Testis (tissue), 2 donors: Measurements from ENCODE around the gene IL26.

ENCODE experiments used
- CTCF ChIP-seq, 3 experiments: fragments of 450-650 bp in 2 of 3; fragments of 200-600 bp in 1 of 3; sonication (generic) in 1 of 3; IDR thresholded peaks; one replicate each; pipeline ENCODE4 v1.5.1; 2016 to 2019; ENCODE audit warnings: antibody characterized with exemption in 3 of 3, mild to moderate bottlenecking in 2 of 3, moderate library complexity in 1 of 3
- POLR2A ChIP-seq: fragments of 450-650 bp; IDR thresholded peaks from one replicate; pipeline ENCODE4 v1.6.1; 2017; ENCODE audit warnings: antibody characterized with exemption, mild to moderate bottlenecking, moderate library complexity

- no peak for TF ChIP-seq CTCF (IDR thresholded peaks at IDR 0.05)
- no peak for TF ChIP-seq POLR2A
Measured at GRCh38 chr12:68253504-68253903, 27.9 kb upstream of the IL26 start, which contains the start of gene IL22.
